Loucy (cell line): ENCODE data around the gene KCNH4.

ENCODE experiments used
- H2AFZ ChIP-seq: fragments of 200-600 bp; sonication (generic); 2 replicates; pipeline ENCODE4 v1.6.0; 2016; ENCODE audit warnings: antibody characterized with exemption, mild to moderate bottlenecking, low read length, moderate library complexity
- H3F3A ChIP-seq: fragments of 200-600 bp; 2 replicates; pipeline ENCODE4 v1.6.0; 2016; ENCODE audit warnings: antibody characterized with exemption, low read depth, mild to moderate bottlenecking
- H3K27me3 ChIP-seq: fragments of 200-600 bp; sonication (generic); 2 replicates; pipeline ENCODE4 v1.6.1; 2014; ENCODE audit warnings: low read length, mild to moderate bottlenecking; ENCODE audit not compliant: insufficient read depth, poor library complexity, severe bottlenecking
- H3K36me3 ChIP-seq: fragments of 200-600 bp; sonication (generic); 2 replicates; pipeline ENCODE4 v1.6.1; 2016; ENCODE audit warnings: low read length; ENCODE audit not compliant: insufficient read depth
- H3K4me1 ChIP-seq: fragments of 200-600 bp; sonication (generic); 2 replicates; pipeline ENCODE4 v1.5.1; 2014; ENCODE audit warnings: low read length, mild to moderate bottlenecking; ENCODE audit not compliant: insufficient read depth, poor library complexity, severe bottlenecking
- H3K4me2 ChIP-seq: fragments of 200-600 bp; sonication (generic); 2 replicates; pipeline ENCODE4 v1.6.0; 2014; ENCODE audit warnings: antibody characterized with exemption, low read length, low read depth, mild to moderate bottlenecking; ENCODE audit not compliant: poor library complexity, severe bottlenecking
- H3K4me3 ChIP-seq: fragments of 200-600 bp; sonication (generic); 2 replicates; pipeline ENCODE4 v1.5.1; 2014; ENCODE audit warnings: low read length, mild to moderate bottlenecking, mixed read lengths; ENCODE audit not compliant: poor library complexity, severe bottlenecking
- H3K79me2 ChIP-seq: fragments of 200-600 bp; sonication (generic); 2 replicates; pipeline ENCODE4 v1.6.1; 2014; ENCODE audit warnings: low read length; ENCODE audit not compliant: insufficient read depth
- H3K9ac ChIP-seq: fragments of 200-600 bp; sonication (generic); 2 replicates; pipeline ENCODE4 v1.6.0; 2014; ENCODE audit warnings: mild to moderate bottlenecking, low read depth, low read length, moderate library complexity; ENCODE audit not compliant: poor library complexity, severe bottlenecking
- H3K9me2 ChIP-seq: fragments of 200-600 bp; sonication (generic); replicated peaks from 2 replicates; pipeline ENCODE4 v1.6.1; 2016; ENCODE audit warnings: low read depth, low read length, mixed read lengths
- H3K9me3 ChIP-seq: fragments of 200-600 bp; sonication (generic); 2 replicates; pipeline ENCODE4 v1.6.1; 2014; ENCODE audit warnings: mild to moderate bottlenecking, antibody characterized with exemption, low read length, low read depth; ENCODE audit not compliant: insufficient read depth
- H4K20me1 ChIP-seq: fragments of 200-600 bp; sonication (generic); 2 replicates; pipeline ENCODE4 v1.6.0; 2014; ENCODE audit warnings: antibody characterized with exemption, low read length, mild to moderate bottlenecking; ENCODE audit not compliant: insufficient read depth, poor library complexity, severe bottlenecking
- CTCF ChIP-seq: fragments of 200-600 bp; sonication (generic); conservative IDR thresholded peaks from 2 replicates; pipeline ENCODE4 v1.5.1; 2014; ENCODE audit warnings: mild to moderate bottlenecking, antibody characterized with exemption, low read length
- EZH2phosphoT487 ChIP-seq: fragments of 200-600 bp; IDR thresholded peaks from 2 replicates; pipeline ENCODE4 v1.6.1; 2018; ENCODE audit warnings: antibody characterized with exemption, mild to moderate bottlenecking, moderate library complexity, borderline replicate concordance

The KCNH4 gene

GRCh38 chr17:42180411-42180921, 476 bp downstream of the KCNH4 start:
- Histone ChIP-seq H3K9me3 (no peaks in the 10 kb centered on the region), H2AFZ (no peak overlapping the region), H3K79me2 (no peaks in the 10 kb centered on the region; the same call in 1 of the 2 replicates), H3K4me3 (no peak overlapping the region), H4K20me1 (no peaks in the 10 kb centered on the region), H3F3A (no peaks in the 10 kb centered on the region), H3K4me1 (peaks cover 15% of the 10 kb centered on the region), H3K4me2 (no peak overlapping the region), H3K27me3 (no peaks in the 10 kb centered on the region), H3K36me3 (no peaks in the 10 kb centered on the region), H3K9me2 (no peaks in the 10 kb centered on the region), H3K9ac (no peak overlapping the region)
- TF ChIP-seq CTCF: no peak
- no peak for TF ChIP-seq EZH2phosphoT487

- H3K9me2 ChIP-seq: no peaks in the 10 kb centered on the region
- no peaks in the 10 kb centered on the region for H3F3A ChIP-seq
- H3K9ac ChIP-seq: no peak overlapping the region
- H3K4me3 ChIP-seq: no peak overlapping the region
- H3K4me1 ChIP-seq: peaks cover 15% of the 10 kb centered on the region
- TF ChIP-seq CTCF (no peak), EZH2phosphoT487 (no peak)
- no peaks in the 10 kb centered on the region for H4K20me1 ChIP-seq
- H2AFZ ChIP-seq: no peak overlapping the region
- H3K79me2 ChIP-seq: no peaks in the 10 kb centered on the region; the same call in 1 of the 2 replicates
- H3K36me3 ChIP-seq: no peaks in the 10 kb centered on the region
- H3K27me3 ChIP-seq: no peaks in the 10 kb centered on the region
- no peaks in the 10 kb centered on the region for H3K9me3 ChIP-seq
- H3K4me2 ChIP-seq: no peak overlapping the region
These were observed 981 bp downstream of the KCNH4 start for GRCh38 chr17:42179911-42180410.

- no peak overlapping the region for H2AFZ ChIP-seq
- H3K27me3 ChIP-seq: no peaks in the 10 kb centered on the region
- H3K4me1 ChIP-seq: peaks cover 10% of the 10 kb centered on the region
- no peaks in the 10 kb centered on the region for H3K36me3 ChIP-seq
- TF ChIP-seq EZH2phosphoT487 (no peak), CTCF (no peak)
- no peaks in the 10 kb centered on the region for H3F3A ChIP-seq
- no peaks in the 10 kb centered on the region for H3K9me2 ChIP-seq
- no peak overlapping the region for H3K4me2 ChIP-seq
- H3K79me2 ChIP-seq: no peaks in the 10 kb centered on the region; the same call in 1 of the 2 replicates
- H3K9ac ChIP-seq: no peak overlapping the region
- no peak overlapping the region for H3K4me3 ChIP-seq
- no peaks in the 10 kb centered on the region for H3K9me3 ChIP-seq
- H4K20me1 ChIP-seq: no peaks in the 10 kb centered on the region
These were observed 1.6 kb downstream of the KCNH4 start for GRCh38 chr17:42179335-42179734.
